GM23248 (cell line): ENCODE data around the gene ATP1A3.

Source experiments
- EZH2 ChIP-seq: fragments of 200-600 bp; sonication (generic); IDR thresholded peaks from 2 replicates; pipeline ENCODE4 v1.6.1; 2018; ENCODE audit warnings: antibody characterized with exemption, mild to moderate bottlenecking; ENCODE audit not compliant: insufficient read depth, poor library complexity, severe bottlenecking
- EZH2phosphoT487 ChIP-seq: fragments of 200-600 bp; sonication (generic); IDR thresholded peaks from 2 replicates; pipeline ENCODE4 v1.6.1; 2018; ENCODE audit warnings: antibody characterized with exemption, moderate library complexity, mild to moderate bottlenecking, low read depth; ENCODE audit not compliant: insufficient read depth

- no peak for TF ChIP-seq EZH2
- TF ChIP-seq EZH2phosphoT487: no peak
Measured at GRCh38 chr19:41959056-41960053, 34.7 kb downstream of the ATP1A3 start, which contains the start of gene RABAC1.
